ENCODE results near the gene CCDC154.

- no peak for TF ChIP-seq SMC3 (conservative IDR thresholded peaks at IDR 0.05; ENCODE audit: insufficient read depth, low read depth, low read length)
- no peak for TF ChIP-seq ZNF449 (CRISPR knock-in tag; IDR thresholded peaks at IDR 0.05)
- TF ChIP-seq CTCF (IDR thresholded peaks at IDR 0.05 in 2 of 3, conservative IDR thresholded peaks at IDR 0.05 in 1 of 3; ENCODE audit: insufficient read depth in 2 of 3, low read depth in 1 of 3, low read length in 3 of 3) = no peak
- TF ChIP-seq CBFB (CRISPR knock-in tag; IDR thresholded peaks at IDR 0.05) = no peak
- no peak for TF ChIP-seq ZBTB11 (CRISPR knock-in tag; IDR thresholded peaks at IDR 0.05)
- no peak for TF ChIP-seq ZBTB8A (IDR thresholded peaks at IDR 0.05; ENCODE audit: partially characterized antibody)
- TF ChIP-seq HMG20B (CRISPR knock-in tag; IDR thresholded peaks at IDR 0.05) = no peak
- TF ChIP-seq JUND (IDR thresholded peaks at IDR 0.05; ENCODE audit: borderline replicate concordance, low read depth, low read length) = no peak
- TF ChIP-seq JUND (tag; IDR thresholded peaks at IDR 0.05; ENCODE audit: borderline replicate concordance, low read depth, low read length) = no peak
- TF ChIP-seq GABPA (tag; conservative IDR thresholded peaks at IDR 0.05; ENCODE audit: low read depth) = no peak
- TF ChIP-seq E2F1 (CRISPR knock-in tag; IDR thresholded peaks at IDR 0.05) = no peak
- no peak for TF ChIP-seq CREB1 (IDR thresholded peaks at IDR 0.05)
- TF ChIP-seq CREB1 (CRISPR knock-in tag; IDR thresholded peaks at IDR 0.05) = 0 out of 2 replicates have a peak, but pooled peaks have one; percentile 3
These were observed 49.4 kb upstream of the CCDC154 start for GRCh38 chr16:1493746-1494094.
